Stimulated activated CD8-positive, alpha-beta memory T cell treated with anti-CD3 and anti-CD28 coated beads, Interleukin-12 subunit alpha, Interleukin-12 subunit beta, amount 100 ng/mL, for 4 hours (primary cell): ENCODE results near the gene RBMS1.

Source experiments
- DNase-seq: peaks from one replicate; pipeline ENCODE4 v3.0.0-alpha.2; 2020; ENCODE audit warnings: low read depth

RBMS1 gene, protein sequence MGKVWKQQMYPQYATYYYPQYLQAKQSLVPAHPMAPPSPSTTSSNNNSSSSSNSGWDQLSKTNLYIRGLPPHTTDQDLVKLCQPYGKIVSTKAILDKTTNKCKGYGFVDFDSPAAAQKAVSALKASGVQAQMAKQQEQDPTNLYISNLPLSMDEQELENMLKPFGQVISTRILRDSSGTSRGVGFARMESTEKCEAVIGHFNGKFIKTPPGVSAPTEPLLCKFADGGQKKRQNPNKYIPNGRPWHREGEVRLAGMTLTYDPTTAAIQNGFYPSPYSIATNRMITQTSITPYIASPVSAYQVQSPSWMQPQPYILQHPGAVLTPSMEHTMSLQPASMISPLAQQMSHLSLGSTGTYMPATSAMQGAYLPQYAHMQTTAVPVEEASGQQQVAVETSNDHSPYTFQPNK

DNA sequence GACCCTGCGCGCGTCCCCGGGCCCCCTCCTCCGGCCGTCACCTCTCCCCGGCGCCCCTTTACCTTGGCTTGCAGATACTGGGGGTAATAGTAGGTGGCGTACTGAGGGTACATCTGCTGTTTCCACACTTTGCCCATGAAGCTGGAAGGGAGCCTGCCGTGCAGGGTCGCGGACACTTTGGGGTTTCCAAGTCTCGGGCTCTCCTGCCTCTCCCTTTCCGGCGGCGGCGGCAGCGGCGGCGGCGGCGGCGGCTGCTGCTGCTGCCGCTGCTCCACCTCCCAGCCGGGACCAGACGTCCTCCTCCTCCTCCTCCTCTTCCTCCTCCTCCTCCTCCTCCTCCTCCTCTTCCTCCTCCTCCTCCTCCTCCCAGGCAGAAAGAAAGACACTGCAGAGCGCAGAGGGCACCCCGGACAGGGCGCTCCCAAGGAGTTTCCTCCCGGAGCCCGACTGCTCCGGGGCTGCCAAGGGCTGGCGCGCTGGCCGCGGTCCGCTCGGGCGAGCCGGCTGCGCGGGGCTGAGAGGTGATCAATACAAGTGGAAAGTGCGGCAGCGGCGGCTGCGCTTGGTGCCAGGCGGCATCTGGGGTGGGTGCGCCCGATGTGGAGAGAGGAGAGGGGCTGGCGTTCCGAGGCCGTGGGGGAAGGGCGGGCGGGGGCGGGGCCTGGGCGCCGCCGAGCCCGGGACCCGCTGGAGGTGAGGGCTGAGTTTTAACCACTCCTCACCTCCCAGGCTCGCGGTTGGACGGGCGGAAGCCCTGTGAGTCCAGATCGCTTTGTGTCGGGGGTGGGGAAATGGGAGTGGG lies at the start of gene RBMS1:
RBMS1 (minus strand) TSS at position 581 of the 802 bp plus-strand sequence; CDS start at position 137, 444 bp downstream.
- DNase-seq: peak; percentile 29

DNA sequence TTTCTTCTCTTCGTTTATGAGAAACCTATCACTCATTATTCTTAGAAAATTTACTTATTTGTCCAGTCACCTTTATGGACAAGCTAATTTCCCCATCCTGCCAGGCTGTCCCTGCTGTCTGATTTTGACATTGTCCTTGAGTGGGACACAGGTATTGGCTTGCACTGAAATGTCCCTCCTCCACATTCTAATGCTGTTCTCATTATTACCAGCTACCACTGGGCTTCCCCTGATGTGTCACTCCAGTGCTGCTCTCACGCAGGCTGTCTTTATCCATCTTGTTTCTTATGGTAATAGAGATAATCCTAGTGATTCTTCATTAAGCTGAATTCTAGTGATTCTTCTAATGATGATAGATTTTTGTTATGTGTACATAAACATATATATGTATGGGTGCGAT lies 48.1 kb upstream of the RBMS1 start:
- DNase-seq: no peak

DNA sequence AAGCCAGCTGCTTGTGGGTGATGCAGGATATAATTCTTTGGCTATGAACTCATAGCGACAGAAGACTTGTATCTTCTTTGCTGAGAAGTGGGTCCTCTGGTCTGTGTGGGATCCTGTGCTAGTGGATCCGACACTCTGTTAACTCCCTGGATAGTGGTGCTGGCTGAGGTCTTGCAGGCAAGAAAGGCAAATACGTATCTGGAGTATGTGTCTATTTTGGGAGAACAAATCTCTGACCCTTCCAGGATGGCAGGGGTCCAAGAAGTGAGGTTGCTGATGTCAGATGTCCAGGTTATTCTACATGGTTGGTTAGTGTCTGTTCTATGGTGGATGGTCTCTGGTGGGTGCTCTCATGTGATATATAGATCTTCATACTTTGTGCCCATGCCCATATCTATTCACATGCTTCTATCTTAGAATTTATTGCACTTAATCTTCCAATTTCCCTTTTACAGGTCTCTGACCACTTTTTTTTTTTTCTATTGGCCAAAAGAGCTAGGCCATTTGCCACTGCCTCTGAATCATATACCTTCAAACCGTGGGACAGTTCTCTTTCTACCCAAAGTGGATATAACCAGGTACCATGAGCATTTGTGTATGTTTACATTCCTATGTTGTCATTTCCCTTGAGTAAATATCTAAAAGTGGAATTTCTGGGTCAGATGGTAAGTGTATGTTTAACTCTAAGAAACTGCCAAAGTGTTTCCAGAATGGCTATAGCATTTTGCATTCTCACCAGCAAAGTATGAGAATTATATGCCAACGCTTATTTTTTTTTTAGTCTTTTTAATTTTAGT lies 45.1 kb upstream of the RBMS1 start:
- no peak for DNase-seq

DNA sequence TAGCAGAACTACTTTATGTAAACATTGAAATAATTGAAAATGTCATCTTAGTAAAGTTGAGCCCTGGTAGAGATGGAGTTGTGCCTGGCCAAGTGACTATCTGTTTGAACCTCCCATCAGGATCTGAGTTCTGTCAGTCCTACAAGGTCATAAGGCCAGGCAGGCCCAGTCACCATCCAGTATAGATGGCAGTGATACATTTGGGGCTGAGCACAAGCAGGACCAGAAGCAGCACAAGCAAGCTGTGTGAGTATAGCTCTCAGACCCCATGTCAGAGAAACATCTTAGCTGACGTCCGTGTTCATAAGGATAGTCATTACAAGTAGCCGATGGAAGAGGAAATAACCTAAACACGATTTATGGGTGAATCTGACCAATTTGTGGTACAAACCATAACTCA lies 44.5 kb upstream of the RBMS1 start:
- no peak for DNase-seq

DNA sequence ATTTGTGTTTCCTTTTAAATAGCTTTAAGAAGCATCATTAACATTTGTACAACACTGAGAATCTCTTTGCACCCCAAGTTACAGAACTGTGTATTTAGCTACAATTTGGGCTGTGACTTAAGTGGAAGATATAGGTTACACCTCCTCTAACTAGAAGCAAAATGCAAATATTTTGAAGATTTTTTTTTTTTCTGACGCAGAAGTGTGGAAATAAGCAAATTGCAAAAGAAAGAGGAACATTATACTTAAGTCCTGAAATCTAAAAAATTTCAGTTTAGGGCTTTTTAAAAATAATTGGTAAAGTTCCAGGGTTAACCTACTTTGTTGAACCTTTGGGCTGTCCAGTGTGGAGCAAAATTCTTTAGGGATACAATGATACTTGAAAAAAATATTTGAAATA lies 41.4 kb upstream of the RBMS1 start:
- no peak for DNase-seq

DNA sequence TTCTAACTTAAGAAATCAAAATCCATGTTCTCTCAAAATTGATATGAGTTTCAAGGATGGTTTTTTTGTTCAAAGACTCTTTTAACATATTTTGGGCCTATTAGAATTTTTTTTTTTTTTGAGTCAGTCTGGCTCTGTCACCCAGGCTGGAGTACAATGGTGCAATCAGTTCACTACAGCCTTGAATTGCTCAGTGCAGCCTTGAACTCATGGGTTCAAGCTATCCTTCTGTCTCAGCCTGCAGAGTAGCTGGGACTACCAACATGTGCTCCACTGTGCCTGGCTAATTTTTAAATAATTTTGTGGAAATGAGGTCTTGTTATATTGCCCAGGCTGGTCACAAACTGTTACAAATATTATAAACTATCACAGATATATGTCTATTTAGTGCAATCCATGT lies 40.6 kb upstream of the RBMS1 start:
- DNase-seq: no peak

DNA sequence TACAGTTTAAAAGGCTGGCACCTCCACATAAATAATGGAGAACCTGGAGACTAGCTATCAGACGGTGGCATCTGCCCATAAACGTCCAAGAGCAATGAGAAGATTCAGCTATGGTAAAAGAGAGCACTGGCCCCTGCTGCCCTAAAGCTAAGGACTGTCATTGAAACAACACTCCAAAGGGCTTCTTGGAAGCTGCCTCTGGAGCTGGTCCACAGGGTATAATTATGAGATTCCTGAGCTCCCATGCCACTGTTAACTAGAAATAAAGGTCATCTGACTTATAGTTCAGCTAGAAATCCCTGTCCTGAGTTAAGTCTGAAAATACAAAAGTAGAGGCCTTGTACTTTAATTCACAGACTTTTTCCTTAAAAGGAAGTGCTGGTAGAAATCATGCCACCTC lies 39.9 kb upstream of the RBMS1 start:
- DNase-seq: no peak

DNA sequence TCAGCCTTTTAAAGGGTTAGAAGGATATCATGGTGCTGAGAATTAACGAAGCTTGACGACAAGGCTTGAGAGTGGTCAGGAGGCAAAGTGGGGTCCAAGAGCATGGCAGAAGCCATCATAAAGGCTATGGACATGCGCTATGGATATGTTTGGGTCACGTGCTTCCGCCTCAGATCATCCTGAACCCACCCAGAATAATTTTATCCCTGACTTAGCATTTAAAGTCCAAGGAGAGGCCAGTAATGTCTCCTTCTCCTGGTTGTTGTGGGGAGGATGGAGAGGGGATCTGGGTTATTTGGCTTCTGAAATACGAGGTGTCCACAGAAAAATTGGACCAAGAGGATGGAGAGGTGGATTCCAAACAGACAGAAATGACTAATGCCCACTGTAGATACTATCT lies 38.8 kb upstream of the RBMS1 start:
- no peak for DNase-seq

DNA sequence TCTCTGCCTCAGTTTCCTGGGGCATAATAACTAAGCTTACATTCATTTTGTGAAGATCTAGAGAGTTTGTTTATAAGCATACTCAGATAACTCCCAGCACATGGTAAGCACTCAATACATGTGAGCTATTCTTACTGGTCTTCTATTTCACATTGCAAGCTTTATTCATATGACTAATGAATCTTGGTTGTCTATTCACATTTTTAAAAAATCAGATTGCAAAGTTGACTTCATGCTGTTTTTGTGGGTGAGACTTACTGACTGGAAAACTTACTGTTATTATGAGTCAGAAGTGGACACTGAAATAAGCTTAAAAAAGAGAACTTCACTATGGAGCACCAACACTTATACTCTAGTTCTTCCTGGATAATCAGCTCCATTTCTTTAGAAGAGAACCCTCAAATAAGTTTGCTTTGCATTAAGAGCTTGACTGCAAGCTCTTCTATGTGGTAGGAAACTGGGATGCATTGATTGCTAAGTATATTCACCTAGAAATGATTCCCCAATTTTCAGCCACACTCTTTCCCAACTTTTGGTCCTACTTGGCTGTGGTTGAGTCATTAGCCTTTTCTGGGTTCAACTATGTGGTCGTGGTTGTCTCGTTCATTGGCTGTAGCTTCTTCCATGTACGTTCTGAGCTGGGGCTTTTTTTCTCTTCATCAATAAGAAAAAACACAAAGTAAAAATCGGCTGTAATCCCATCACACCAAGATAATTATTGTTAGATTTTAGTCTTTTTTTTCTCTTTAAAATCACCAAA lies 29.5 kb upstream of the RBMS1 start:
- no peak for DNase-seq

DNA sequence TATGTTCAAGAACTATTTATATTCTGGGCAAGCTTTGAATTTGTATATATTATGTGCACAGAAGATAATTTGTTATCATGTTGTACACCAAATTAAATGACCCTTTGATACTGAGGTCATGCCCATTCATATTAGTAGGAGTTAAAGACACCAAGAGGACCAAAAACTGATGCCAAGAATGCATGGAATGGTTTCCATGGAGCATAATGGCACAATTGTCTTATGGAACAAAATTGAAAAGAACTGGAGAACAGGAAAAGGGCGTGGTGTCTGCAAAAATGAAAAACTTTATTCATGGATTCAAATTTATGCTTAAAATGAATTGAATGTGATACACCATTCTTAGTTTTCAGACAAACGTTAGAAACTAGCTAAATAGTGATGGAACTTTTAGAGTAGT lies 24.1 kb upstream of the RBMS1 start:
- no peak for DNase-seq

DNA sequence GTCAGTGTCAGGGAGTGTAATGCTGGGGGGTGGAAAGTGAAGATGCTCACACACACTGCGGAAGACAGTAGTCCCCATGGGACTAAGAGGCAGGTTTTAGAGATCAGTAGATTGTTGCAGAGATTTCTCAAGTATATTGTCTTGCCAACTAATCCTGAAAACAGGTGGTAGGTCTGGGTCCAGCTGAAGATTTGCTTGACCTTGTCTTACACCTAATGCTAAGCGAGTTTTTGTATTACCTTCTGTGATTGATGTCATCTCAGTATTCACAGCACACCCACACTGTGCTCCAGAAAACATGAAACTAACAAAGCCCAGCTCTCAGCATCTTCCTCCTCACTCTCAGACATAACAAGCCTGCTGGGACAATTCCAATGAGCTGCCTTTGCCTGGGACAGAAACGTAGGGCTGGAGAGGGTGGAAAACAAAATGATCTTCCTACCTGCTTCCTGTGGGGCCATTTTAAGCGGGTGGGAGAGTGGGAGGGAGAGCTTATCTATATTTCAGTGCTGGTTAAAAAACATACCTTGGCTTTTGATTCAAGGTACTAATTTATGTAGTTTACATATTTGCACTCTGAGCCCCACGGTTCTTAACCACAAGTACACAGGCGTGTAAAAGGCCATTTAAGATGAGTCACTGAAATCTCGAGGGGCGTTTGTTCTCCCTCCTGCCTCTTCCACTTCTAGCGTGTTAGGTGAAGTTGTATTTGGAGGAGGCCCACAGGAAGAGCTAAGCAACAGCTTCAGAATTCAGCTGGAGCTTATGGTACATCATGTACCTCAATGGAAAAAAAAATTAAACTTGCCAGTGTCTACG lies 23.1 kb upstream of the RBMS1 start:
- DNase-seq: no peak

DNA sequence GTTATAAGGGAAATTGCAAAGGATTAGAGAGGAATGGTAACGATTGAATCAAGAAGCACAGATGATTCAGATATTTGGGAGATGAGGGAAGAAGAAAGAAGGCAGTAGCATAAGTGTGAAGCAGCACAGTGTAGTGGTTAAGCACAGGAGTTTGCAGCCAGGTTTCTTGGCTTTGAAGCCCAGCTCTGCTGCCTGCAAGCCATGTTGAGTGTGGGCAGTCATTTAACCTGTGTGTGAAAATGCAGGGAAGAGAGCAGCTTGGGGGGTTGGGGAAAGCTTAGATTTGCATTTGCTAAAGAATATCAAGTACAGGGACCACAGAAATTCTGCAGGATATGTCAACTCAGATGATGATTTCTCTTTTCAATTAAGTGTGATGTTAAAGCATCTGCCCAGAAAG lies 21.5 kb upstream of the RBMS1 start:
- DNase-seq: no peak

DNA sequence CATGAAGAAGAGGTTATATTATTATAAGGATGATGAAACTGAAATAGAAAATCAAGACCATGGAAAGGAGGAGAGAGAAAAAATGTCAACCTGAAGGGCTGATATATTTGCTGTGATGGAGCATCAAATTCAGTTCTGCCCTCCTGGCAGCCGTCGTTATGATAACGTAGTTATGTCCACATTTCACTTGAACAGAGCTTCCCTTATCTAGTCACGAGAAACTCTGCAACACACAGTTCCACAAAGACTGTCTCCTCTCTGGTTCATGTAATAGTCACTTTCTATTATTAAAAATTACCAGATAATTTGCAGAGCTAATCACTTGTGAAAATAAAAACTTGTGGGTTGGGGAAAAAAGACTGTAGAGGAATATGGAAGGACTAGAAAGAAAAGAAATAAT lies 19.5 kb upstream of the RBMS1 start:
- no peak for DNase-seq

DNA sequence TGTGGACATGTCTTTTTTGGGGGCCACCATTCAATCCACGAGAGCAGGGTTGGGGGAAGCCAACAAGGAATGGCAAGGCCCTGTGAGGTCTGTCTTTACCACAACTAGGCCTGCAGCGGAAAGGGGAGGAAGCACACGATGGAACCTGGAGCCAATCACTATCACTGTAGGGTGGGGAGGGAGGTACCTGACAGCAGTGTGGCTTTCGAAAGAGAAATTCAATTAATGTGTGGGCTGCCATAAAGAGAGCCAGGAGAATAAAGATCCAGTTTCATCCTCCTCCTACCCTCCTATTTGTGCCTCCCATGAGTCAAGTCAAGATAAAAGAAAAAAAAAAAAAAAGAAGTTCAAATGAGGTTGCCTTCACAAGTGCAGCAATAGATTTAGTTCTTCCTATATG lies 18.9 kb upstream of the RBMS1 start:
- DNase-seq: no peak

DNA sequence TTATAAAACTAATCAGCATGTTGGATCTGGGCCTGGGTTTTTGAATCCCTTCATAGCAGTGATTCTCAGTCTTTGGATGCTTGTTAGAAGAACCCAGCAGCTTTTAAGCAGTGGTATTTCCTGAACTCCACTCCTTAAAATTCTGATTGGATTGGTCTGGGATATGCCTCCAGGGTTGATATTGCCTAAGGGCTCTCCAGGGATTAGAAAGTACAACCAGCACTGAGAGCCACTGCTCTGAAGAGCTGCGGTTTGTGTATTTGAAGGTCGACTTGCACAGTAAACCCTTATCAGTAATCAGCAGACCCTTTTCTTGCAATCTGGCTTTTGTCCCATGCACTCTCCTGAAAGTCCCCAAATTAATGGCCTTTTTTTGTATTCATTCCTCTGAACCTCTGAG lies 17.0 kb upstream of the RBMS1 start:
- no peak for DNase-seq

DNA sequence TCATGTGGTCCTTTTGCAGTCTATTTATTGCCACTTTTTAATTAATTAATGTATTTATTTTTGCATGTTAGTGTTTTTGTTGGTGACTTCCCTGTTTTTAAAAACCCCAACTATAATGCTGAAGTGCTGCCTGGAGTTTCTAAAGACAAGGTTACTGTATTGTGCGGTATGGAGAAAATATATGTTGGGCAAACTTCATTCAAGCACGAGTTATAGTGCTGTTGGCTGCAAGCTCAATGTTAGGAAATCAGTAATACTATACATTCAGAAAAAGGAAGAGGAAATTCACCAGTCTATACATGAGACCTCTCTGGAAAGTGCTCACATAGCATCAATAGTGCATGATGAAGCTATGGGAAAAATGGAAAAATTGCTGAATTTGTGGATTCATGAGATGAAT lies 15.4 kb upstream of the RBMS1 start:
- no peak for DNase-seq

DNA sequence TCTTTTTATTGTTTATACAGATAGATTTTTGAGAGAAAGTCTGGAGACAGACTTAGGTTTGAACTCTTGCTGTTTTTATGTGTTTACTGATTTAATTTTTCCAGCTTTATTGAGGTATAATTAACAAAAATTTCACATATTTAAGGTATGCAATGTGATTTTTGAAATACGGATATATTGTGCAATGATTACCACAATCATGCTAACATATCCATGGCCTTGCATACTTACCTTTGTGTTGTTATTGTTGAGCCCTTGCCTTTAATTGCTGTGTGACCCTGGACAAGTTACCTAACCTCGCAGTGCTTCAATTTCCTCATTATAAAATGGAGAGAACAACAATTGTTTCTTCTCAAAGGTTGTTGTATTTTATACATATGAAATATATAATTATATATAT lies 13.9 kb upstream of the RBMS1 start:
- DNase-seq: no peak

DNA sequence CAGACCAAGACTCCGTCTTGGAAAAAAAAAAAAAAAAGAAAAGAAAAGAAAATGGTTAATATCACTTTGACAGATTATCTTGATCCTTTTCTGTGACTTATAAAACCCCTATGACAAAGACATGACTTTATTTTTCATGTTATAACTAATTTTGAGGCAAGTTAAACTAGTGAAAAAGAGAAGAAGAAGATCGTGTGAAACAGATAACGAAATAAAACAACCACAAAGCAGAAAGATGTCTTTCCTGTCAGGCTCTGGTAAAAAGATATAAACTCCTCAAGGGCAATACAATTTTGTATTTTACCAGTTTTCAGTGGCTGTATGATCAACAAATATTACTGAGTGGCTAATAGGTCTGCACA lies 13.4 kb upstream of the RBMS1 start:
- no peak for DNase-seq

DNA sequence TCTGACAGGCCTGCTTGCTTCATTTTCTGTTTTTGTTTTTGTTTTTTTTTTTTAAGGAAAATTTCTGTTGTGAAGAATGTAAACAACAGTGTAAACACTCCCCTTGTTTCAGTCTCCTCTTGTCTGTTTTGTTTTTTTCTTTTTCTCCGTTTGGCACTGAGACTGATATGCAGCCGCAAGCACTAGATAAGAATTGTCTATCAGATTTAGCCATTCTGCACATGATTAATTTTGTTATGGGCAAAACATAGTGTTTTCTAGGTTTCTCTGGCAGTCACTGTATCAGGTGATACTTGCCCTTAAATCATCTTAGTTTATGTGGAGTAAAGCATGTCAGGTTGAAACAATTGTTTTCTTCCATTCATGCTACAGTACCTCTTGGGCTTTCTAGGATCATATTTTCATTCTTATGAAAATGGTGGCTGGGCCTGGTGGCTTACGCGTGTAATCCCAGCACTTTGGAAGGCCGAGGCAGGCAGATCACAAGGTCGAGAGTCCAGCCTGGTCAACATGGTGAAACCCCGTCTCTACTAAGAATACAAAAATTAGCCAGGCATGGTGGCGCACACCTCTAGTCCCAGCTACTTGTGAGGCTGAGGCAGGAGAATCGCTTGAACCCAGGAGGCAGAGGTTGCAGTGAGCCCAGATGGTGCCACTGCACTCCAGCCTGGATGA lies 12.9 kb upstream of the RBMS1 start:
- no peak for DNase-seq

DNA sequence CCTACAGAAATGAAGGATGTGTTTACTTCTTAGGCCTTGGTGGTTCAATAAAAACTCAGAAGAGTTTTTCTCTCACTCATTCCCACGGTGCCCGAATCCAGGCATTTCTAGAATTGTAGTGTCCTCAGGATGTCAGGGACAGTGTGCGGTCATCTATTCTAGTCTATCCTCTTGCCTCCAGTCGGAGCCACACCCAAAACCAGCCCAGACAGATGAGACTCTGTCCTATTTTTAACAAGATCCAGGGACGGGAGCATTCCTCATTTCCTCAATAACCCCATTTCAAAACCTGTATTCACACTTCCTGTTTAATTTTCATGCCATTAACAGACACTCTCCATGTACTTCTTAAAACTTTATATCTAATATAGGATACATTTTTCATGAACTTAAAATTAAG lies 11.6 kb upstream of the RBMS1 start:
- no peak for DNase-seq

DNA sequence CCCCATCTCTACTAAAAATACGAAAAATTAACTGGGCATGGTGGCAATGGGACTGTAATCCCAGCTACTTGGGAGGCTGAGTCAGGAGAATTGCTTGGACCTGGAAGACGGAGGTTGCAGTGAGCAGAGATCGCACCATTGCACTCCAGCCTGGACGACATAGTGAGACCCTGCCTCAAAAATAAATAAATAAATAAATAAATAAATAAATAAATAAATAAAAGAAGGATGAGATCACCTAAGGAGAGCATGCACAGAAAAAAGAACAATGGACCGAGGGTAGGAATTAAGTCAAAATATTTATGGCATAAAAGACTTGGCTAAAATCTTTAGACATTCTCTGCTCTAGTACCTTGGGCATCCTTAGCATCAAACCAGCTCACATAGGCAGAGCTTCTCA lies 8.9 kb upstream of the RBMS1 start:
- DNase-seq: no peak
